HepG2 (cell line): ENCODE data around the gene CD320. TPM values are rescaled to one million over a fixed set of nuclear protein-coding genes. Genes with fewer than 3 reads are reported as not detected.
"Not testable (repeated sequence)": the region's sequence is repeated elsewhere in the genome, so short reads cannot be mapped to it uniquely, and the experiment has no call there.

Experiments used
- ATAC-seq: fragments of 200-7000 bp; cut with Tn5 transposase; 3 replicates; pipeline ENCODE4 v1.9.1; 2020; ENCODE audit warnings: mild to moderate bottlenecking, moderate library complexity
- BruUV-seq: library from RNA; stranded (reverse); fragments of 400-500 nt; replicated peaks from 2 replicates; lab custom pipeline; 2021; lab: Mats Ljungman, UMichigan
- CTCF ChIA-PET: fragments of 300-600 bp; formaldehyde crosslinking; extraction: SDS; loops from one replicate; lab custom pipeline; 2021; ENCODE audit warnings: low total read pairs, inconsistent platforms, low intra/inter-chr PET ratio; lab: Yijun Ruan, JAX
- POLR2A ChIA-PET: fragments of 350-600 bp; sonication (Branson Sonifier 250); formaldehyde crosslinking; loops from one replicate; lab custom pipeline; 2020; ENCODE audit warnings: antibody characterized with exemption, inconsistent platforms; lab: Yijun Ruan, JAX
- DNase-seq: peaks from one replicate; pipeline ENCODE4 v3.0.0-alpha.2; 2015; ENCODE audit warnings: low spot score
- FAIRE-seq: peaks from 3 replicates; lab custom pipeline; 2011; peaks lifted over from hg19 to GRCh38; lab: Jason Lieb, UNC
- H2AFZ ChIP-seq: one replicate; pipeline ENCODE4 v1.6.1; 2011; ENCODE audit warnings: low read length, inconsistent platforms
- H3K27ac ChIP-seq: fragments of 300-600 bp; 3 replicates; pipeline ENCODE4 v1.8.0; 2011; ENCODE audit warnings: mixed run types, mild to moderate bottlenecking, mixed read lengths, low read length, inconsistent platforms; ENCODE audit not compliant: insufficient read depth; ENCODE audit errors: extremely low read length
- H3K27me3 ChIP-seq, 2 experiments: fragments of 200-600 bp in 1 of 2; 2 replicates in 1 of 2; 3 replicates in 1 of 2; pipeline versions ENCODE4 v1.6.0 to v1.8.0; 2011; ENCODE audit warnings: low read length in 2 of 2, mild to moderate bottlenecking in 2 of 2, moderate library complexity in 2 of 2, inconsistent platforms in 1 of 2; ENCODE audit not compliant: insufficient read depth in 2 of 2, control insufficient read depth in 1 of 2
- H3K36me3 ChIP-seq, 2 experiments: fragments of 200-600 bp in 1 of 2; replicated peaks in 1 of 2; 2 replicates in 1 of 2; 3 replicates in 1 of 2; pipeline versions ENCODE4 v1.5.1 to v1.8.0; 2011; ENCODE audit warnings: low read length in 2 of 2, inconsistent platforms in 1 of 2; ENCODE audit not compliant: insufficient read depth in 2 of 2, control insufficient read depth in 1 of 2
- H3K4me1 ChIP-seq: 2 replicates; pipeline ENCODE4 v1.5.1; 2012; ENCODE audit warnings: low read length, inconsistent platforms; ENCODE audit not compliant: insufficient read depth
- H3K4me2 ChIP-seq: 2 replicates; pipeline ENCODE4 v1.6.0; 2011; ENCODE audit warnings: low read depth, low read length, inconsistent platforms
- H3K4me3 ChIP-seq, 3 experiments: fragments of 200-600 bp in 1 of 3; sonication (generic), shearing (Covaris generic) in 1 of 3; replicated peaks in 1 of 3; 2 replicates each; pipeline ENCODE4 v1.5.1; 2011 to 2016; ENCODE audit warnings: low read length in 3 of 3, inconsistent platforms in 2 of 3, low read depth in 2 of 3, mild to moderate bottlenecking in 2 of 3, control low read depth in 1 of 3, mixed read lengths in 1 of 3; ENCODE audit not compliant: insufficient read depth in 1 of 3
- H3K79me2 ChIP-seq: one replicate; pipeline ENCODE4 v1.6.1; 2011; ENCODE audit warnings: low read length, inconsistent platforms; ENCODE audit not compliant: insufficient read depth
- H3K9ac ChIP-seq: 2 replicates; pipeline ENCODE4 v1.6.0; 2011; ENCODE audit warnings: mild to moderate bottlenecking, low read depth, low read length, inconsistent platforms; ENCODE audit not compliant: insufficient read depth
- H3K9me3 ChIP-seq: 2 replicates; pipeline ENCODE4 v1.5.1; 2012; ENCODE audit warnings: mild to moderate bottlenecking, low read length
- H4K20me1 ChIP-seq: 2 replicates; pipeline ENCODE4 v1.6.0; 2011; ENCODE audit warnings: inconsistent platforms, mild to moderate bottlenecking, low read length, moderate library complexity; ENCODE audit not compliant: insufficient read depth
- ETV6 ChIP-seq: sonication (generic); formaldehyde crosslinking; conservative IDR thresholded peaks from 2 replicates; pipeline ENCODE4 v1.4.0; 2020; ENCODE audit warnings: missing genetic modification reagents
- ZFP62 ChIP-seq: sonication (generic); formaldehyde crosslinking; IDR thresholded peaks from 2 replicates; pipeline ENCODE4 v1.4.0; 2020; ENCODE audit warnings: missing genetic modification reagents
- ZFX ChIP-seq: sonication (generic); formaldehyde crosslinking; IDR thresholded peaks from 2 replicates; pipeline ENCODE4 v1.4.0; 2020; ENCODE audit warnings: mild to moderate bottlenecking, low read depth, missing genetic modification reagents, moderate library complexity
- ZKSCAN8 ChIP-seq: IDR thresholded peaks from 2 replicates; pipeline ENCODE4 v1.6.1; 2016; ENCODE audit warnings: borderline replicate concordance, missing genetic modification reagents, missing compliant biosample characterization
- ZMYM2 ChIP-seq: sonication (generic); formaldehyde crosslinking; IDR thresholded peaks from 2 replicates; pipeline ENCODE4 v1.8.0; 2022; ENCODE audit warnings: mild to moderate bottlenecking, missing genetic modification reagents
- ZNF720 ChIP-seq: sonication (generic); formaldehyde crosslinking; IDR thresholded peaks from 2 replicates; pipeline ENCODE4 v1.4.0; 2020; ENCODE audit warnings: missing genetic modification reagents
- WGBS: methylation state at CpG from one replicate; pipeline ENCODE4 v1.1.6; 2017; ENCODE audit warnings: low lambda C conversion rate; 5-methylcytosine and 5-hydroxymethylcytosine counted together
- in situ Hi-C: cut with HindIII; loops from 2 replicates; pipeline ENCODE4 v1.10.0; 2017; ENCODE audit warnings: low pct_unique_long_range_greater_than_20kb; ENCODE audit not compliant: extremely low pct_ligation_motif_present
- intact Hi-C: fragments of 100-400 bp; cut with micrococcal nuclease; formaldehyde crosslinking; loops from one replicate; pipeline ENCODE4 v1.10.0; 2022; ENCODE audit not compliant: unreplicated experiment
- polyA plus RNA-seq, 8 experiments: library from polyadenylated mRNA; depleted of rRNA in 3 of 8; stranded (reverse) in 7 of 8; unstranded in 1 of 8; fragments of >200 nt; fragmentation: Illumina TruSeq in 4 of 8; extraction: Trizol in 4 of 8; gene quantifications; 2 replicates each; pipeline versions ENCODE4 v1.2.1 to v1.2.3, GENCODE V29; 2011 to 2016; ENCODE audit warnings: low read depth in 4 of 8, missing spikeins in 1 of 8, mixed read lengths in 1 of 8; ENCODE audit not compliant: insufficient read depth in 1 of 8
- total RNA-seq, 5 experiments: library from RNA; depleted of rRNA; stranded (reverse); fragments of >200 nt; fragmentation: Illumina TruSeq; extraction: Trizol; gene quantifications; 2 replicates each; pipeline ENCODE4 v1.2.3, GENCODE V29; 2016; ENCODE audit warnings: low read depth in 1 of 5
- TF ChIP-seq, protein P1 (sequence below): sonication (generic); formaldehyde crosslinking; IDR thresholded peaks from 2 replicates; pipeline ENCODE4 v1.9.0; 2021; ENCODE audit warnings: missing genetic modification reagents, borderline replicate concordance

The CD320 gene
- total and polyA plus RNA-seq, 2 of the 13 experiments (the other 11 are each of a cell fraction or from before 2014, with no cell fraction given), result 83.1 to 99.9 TPM

DNA sequence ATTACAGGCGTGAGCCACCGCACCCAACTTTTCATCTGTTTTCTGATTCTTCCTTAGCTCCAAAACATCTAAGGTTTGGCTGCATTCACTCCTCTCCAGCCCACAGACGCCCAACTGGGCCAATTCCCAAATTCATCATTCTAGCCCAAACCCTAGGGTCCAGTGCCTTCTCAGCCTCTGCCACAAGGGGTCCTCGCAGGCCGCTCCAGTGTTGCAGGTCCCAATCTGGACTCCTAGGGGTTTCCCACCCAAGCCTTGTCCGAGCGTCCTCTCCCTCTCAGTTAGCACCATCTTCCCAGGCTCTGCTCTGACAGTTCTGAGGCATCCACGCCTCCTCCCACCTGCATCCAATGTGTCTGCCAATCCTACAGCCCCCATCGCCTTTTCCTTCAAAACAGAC, 16.8 kb downstream of the CD320 start:
- H3K4me1 ChIP-seq, BruUV-seq, DNase-seq, CTCF ChIA-PET, in situ Hi-C loops, H4K20me1 ChIP-seq, H2AFZ ChIP-seq, H3K27me3 ChIP-seq, H3K9ac ChIP-seq, POLR2A ChIA-PET, H3K79me2 ChIP-seq, FAIRE-seq, H3K36me3 ChIP-seq, intact Hi-C loops, H3K27ac ChIP-seq, H3K4me2 ChIP-seq, H3K4me3 ChIP-seq, H3K9me3 ChIP-seq: not testable (repeated sequence)
- ATAC-seq, result peak; percentile 78
- WGBS, result no CpG with 5 or more reads among the region's 9 CpGs

DNA sequence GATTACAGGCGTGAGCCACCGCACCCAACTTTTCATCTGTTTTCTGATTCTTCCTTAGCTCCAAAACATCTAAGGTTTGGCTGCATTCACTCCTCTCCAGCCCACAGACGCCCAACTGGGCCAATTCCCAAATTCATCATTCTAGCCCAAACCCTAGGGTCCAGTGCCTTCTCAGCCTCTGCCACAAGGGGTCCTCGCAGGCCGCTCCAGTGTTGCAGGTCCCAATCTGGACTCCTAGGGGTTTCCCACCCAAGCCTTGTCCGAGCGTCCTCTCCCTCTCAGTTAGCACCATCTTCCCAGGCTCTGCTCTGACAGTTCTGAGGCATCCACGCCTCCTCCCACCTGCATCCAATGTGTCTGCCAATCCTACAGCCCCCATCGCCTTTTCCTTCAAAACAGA, 31.6 kb downstream of the CD320 start:
- H4K20me1 ChIP-seq, H3K27me3 ChIP-seq, DNase-seq, H3K36me3 ChIP-seq, intact Hi-C loops, H3K4me3 ChIP-seq, BruUV-seq, H3K27ac ChIP-seq, H3K79me2 ChIP-seq, H3K4me2 ChIP-seq, POLR2A ChIA-PET, H3K9ac ChIP-seq, H3K4me1 ChIP-seq, CTCF ChIA-PET, H2AFZ ChIP-seq, H3K9me3 ChIP-seq, in situ Hi-C loops: not testable (repeated sequence)
- FAIRE-seq (peak; percentile 74), ATAC-seq (peak; percentile 81)
- no CpG with 5 or more reads among the region's 9 CpGs for WGBS

DNA sequence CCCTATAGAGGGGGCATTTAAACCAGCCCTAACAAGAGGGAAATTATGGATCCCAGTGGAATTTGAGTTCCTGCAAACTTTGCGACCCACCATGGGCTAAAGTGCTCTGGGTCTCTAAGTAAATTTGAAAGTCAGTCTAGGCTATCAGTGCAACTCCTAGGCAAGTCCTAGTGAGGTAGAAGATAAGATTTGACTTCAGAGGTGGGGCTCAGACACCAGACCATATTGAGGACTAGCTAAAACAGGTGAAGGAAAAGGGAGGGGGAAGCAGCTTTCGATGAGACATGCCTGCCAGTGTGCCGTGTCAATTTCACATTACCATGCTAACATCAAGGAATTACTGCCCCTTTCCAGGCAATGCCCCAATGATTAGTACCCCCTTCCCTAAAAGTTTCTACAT, 38.4 kb downstream of the CD320 start:
- peak overlapping the region; percentile 87 for H3K4me2 ChIP-seq
- FAIRE-seq (no peak), ATAC-seq (peak; percentile 13; the same call in 2 of the 3 replicates), DNase-seq (no peak)
- H4K20me1 ChIP-seq, result no peaks in the 10 kb centered on the region
- no peaks in the 10 kb centered on the region for H3K9me3 ChIP-seq
- ChIA-PET POLR2A (interaction anchor here (1.5 kb wide), 1 partner anchor 104 kb away, joined by 4 read pairs; no protein-coding TSS in a partner anchor), CTCF (no interaction called here)
- intact Hi-C loops (no loop called here), in situ Hi-C loops (loop anchor here (25.0 kb wide), 1 partner anchor 257 kb away; the partner anchor contains the start of gene ELAVL1)
- BruUV-seq, result no TSS peak
- H3K27ac ChIP-seq, result no peak overlapping the region
- no peaks in the 10 kb centered on the region for H3K36me3 ChIP-seq
- H2AFZ ChIP-seq, result peak overlapping the region; percentile 87
- H3K9ac ChIP-seq, result peak overlapping the region; percentile 71; the same call in 1 of the 2 replicates
- WGBS, result 67% methylated on average over 3 of the region's 3 CpGs
- TF ChIP-seq ZNF720 (CRISPR knock-in tag) (no peak), ETV6 (no peak), ZFP62 (CRISPR knock-in tag) (no peak), ZKSCAN8 (no peak), ZMYM2 (CRISPR knock-in tag) (no peak), ZFX (CRISPR knock-in tag) (0 out of 2 replicates have a peak, but pooled peaks have one; percentile 3)
- TF ChIP-seq, protein P1, sequence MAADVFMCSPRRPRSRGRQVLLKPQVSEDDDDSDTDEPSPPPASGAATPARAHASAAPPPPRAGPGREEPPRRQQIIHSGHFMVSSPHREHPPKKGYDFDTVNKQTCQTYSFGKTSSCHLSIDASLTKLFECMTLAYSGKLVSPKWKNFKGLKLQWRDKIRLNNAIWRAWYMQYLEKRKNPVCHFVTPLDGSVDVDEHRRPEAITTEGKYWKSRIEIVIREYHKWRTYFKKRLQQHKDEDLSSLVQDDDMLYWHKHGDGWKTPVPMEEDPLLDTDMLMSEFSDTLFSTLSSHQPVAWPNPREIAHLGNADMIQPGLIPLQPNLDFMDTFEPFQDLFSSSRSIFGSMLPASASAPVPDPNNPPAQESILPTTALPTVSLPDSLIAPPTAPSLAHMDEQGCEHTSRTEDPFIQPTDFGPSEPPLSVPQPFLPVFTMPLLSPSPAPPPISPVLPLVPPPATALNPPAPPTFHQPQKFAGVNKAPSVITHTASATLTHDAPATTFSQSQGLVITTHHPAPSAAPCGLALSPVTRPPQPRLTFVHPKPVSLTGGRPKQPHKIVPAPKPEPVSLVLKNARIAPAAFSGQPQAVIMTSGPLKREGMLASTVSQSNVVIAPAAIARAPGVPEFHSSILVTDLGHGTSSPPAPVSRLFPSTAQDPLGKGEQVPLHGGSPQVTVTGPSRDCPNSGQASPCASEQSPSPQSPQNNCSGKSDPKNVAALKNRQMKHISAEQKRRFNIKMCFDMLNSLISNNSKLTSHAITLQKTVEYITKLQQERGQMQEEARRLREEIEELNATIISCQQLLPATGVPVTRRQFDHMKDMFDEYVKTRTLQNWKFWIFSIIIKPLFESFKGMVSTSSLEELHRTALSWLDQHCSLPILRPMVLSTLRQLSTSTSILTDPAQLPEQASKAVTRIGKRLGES (CRISPR knock-in tag), result no peak
- peaks cover 16% of the 10 kb centered on the region for H3K4me1 ChIP-seq
- no peaks in the 10 kb centered on the region for H3K27me3 ChIP-seq
- no peaks in the 10 kb centered on the region for H3K79me2 ChIP-seq
- H3K4me3 ChIP-seq, result peak overlapping the region in 1 of 3 experiments; percentile 67; a peak in 2 of 6 replicates
